ENCODE data around the gene FAM187B.
"Not testable (repeated sequence)": the region's sequence is repeated elsewhere in the genome, so short reads cannot be mapped to it uniquely, and the experiment has no call there.

The FAM187B gene

DNA sequence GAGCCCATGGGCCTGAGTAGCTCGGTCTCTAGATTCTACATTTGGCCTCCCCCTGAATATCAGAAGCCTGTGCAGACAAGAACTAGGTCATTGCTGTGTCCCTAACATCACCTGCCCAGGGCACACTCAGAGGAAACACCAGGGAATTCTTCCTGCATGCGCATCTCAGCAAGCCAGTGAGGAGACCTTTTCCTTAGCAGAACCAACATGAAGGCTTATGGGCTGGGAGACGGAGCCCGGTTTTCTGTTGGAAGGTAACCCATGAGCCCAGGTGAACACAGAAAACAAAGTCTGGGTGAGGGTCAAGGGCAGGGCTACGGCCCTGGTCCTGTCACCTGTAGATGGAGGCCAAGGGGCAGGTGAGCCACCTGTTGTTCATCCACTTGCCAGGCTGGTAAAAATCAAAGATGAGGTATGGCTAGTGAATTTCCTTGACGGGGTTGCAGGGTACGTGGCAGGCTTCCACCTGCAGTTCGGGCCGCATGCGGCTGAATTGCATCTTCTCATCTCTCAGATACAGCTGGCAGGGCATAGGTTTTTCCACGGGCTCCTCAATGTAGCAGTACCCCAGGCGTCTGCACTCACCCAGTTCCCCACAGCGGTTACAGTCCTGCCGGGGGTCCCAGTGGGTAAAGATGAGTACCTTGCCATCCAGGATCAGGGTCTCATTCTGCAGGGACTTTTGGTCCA, 3.6 kb upstream of the FAM187B start:
- DNase-seq, result no peak

DNA sequence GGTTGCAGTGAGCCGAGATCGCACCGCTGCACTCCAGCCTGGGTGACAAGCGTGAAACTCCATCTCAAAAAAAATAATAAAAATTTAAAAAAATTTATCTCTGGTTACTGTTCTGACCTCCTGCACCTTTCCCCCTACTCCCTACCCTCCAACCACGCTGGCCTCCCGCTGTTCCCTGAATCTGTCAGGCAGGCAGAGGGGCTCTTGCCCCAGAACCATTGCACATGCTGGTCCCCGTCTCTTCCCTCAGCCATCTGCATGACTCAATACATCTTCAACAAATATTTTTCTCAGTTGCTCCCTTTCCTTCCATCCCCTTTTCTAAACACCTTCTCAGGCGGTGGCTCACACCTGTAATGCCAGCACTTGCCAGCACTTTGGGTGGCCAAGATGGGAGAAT, 1.1 kb upstream of the FAM187B start:
- no peak for DNase-seq

GRCh38 chr19:35226748-35227147, 1.8 kb downstream of the FAM187B start:
- no peak for DNase-seq

GRCh38 chr19:35225951-35226350, 2.6 kb downstream of the FAM187B start:
- no peak for DNase-seq

DNA sequence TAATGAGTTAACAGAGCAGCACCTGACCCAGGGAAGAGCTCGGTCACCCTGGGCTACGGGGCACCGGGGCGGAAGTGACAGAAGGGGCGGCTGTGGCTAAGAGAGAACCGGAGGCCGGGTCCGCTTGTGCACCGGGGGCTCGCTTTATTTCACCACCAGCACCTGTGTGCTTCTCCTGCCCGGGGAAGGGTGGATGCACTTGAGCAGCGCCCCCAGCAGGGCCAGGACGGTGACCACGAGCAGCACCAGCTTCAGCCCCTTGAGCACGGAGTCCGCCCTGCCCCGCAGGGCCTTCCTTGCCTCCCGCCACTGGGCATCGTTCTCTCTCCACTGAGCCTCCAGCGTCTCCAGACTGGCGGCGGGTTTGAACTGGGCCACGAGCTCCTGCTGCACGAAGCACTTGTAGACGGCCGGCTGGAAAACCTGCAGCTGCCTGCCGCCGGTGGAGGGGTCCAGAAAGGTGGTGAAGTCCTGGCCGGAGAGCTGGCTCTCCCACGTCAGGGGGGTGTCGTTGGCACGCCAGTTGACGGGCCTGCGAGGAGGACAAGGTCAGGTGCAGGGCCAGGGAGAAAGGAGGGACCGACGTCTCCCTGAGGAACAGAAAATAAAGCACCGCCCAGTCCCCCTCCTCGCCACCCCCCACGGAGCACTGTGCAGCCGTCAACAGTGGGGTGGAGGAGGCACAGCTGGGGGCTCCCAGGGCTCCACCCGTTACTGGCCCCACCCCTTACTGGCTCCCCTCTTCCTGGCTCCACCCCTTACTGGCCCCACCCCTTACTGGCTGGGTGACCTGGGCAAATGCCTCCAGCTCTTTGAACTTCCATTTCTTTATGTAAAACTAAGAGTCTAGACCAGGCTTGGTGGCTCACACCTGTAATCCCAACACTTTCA, 3.6 kb downstream of the FAM187B start:
- DNase-seq, result no peak

DNA sequence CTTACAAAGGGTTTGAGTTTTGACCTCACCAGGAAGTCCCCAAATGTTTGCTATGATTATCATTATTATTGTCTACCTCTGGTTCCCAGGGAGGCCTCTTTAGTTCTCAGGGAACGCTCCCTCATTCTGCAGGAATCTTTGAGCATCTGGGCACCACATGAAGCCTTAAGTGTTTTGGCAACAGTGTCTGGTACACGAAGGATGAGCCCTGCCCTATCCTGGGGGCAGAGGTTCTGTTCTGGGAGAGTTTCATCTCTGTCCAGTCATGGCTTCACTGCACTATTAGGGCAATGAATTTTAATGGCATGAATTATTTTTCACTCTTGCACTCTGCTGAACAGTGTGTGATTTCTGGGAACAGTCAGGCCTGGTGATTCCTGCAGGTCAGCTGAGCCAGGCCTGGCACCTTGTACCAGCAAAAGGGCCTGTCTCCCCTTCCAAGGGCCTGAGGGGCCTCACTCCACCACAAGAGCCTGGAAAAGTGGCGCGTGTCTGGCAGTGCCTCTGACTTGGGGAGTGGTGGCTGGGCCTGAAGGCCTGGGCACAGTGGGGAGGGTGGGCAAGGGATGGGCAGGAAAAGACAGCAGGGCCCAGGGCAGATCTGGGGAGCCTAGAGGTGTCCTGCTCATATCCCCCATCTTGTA, 4.6 kb downstream of the FAM187B start:
- DNase-seq, result no peak

DNA sequence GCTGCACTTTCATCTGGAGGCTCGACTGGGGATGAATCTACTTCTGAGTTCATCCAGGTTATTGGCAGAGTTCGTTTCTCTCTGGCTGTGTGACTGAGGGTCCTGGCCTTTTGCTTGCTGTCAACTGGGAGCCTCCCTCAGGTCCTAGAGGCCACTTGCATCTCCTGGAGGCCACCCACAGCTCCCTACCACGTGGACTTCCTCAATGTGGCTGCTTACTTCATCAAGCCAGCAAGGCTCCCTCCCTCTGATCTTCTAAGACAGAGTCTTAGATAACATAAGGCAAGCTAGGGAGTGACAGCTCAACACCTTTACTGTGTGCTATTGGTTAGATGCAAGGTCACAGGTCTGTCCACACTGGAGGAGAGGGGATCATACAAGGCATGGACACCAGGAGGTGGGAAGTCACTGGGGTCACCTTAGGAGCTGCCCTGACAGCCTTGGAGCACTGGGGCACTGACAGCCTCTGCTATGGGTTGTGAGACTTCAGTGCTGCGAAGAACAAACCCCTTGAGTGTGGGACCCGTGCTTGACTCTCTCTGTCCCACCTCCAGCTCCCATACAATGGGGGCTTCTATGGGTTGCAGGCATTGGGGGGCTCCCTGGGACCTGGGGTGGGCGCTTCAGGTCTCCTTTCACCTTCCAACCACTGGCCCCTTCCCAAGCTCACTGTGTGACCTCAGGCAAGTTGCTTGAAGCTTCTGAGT, 5.3 kb downstream of the FAM187B start:
- no peak for DNase-seq

- no peak for DNase-seq
Measured at GRCh38 chr19:35222373-35223015, 6.0 kb downstream of the FAM187B start.

GRCh38 chr19:35220973-35221590, 7.5 kb downstream of the FAM187B start:
- DNase-seq, result not testable (repeated sequence)

DNA sequence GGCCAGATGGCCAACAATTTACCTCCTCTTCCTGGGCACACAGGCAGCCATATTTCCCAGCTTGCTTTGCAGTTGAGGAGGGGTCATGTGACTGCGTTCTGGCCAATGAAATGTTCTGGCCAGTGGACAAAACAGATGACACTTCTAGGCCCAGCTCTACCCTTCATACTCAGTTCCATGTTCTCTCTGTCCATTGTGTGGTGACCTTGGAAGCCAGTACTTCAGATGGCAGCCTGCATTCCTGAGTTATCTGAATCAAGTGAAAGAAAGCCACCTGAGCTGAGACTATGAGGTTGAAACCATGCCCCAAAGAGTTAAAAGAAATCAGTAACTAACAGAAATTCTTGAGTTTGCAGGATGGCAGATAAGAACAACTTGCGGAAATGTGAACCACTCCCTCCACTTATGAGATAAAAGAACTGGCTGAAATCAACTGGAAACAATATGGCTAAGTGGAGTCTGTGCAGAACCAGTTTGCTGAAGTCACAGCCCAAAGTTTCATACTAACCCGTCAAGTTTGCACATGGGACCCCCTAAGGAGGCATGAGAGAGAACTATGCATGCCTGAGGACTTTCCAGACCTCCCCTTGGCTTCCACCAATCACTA, 8.1 kb downstream of the FAM187B start:
- DNase-seq, result no peak

DNA sequence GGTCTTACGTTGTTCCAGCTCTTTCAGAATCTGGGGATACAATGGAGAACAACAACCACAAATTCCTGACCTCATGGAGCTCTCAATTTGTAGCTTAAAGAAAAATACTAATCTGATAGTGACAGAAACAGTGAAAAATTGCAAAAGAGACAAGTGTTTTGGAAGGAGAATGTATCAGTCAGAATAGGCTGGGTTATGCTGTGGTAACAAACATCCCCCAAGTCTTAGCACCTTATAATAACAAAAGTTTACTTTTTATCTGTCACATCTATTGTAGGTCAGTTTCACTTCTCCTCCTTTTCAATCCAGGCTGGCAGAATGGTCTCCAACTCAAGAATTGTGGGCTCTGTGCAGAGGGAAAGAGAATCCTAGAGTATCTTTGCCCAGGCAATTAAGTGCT, 9.5 kb downstream of the FAM187B start:
- DNase-seq, result no peak

- no peak for DNase-seq
Measured at GRCh38 chr19:35217649-35217990, 10.9 kb downstream of the FAM187B start.

- DNase-seq, result no peak
Measured at GRCh38 chr19:35216833-35217648, 11.5 kb downstream of the FAM187B start.

DNA sequence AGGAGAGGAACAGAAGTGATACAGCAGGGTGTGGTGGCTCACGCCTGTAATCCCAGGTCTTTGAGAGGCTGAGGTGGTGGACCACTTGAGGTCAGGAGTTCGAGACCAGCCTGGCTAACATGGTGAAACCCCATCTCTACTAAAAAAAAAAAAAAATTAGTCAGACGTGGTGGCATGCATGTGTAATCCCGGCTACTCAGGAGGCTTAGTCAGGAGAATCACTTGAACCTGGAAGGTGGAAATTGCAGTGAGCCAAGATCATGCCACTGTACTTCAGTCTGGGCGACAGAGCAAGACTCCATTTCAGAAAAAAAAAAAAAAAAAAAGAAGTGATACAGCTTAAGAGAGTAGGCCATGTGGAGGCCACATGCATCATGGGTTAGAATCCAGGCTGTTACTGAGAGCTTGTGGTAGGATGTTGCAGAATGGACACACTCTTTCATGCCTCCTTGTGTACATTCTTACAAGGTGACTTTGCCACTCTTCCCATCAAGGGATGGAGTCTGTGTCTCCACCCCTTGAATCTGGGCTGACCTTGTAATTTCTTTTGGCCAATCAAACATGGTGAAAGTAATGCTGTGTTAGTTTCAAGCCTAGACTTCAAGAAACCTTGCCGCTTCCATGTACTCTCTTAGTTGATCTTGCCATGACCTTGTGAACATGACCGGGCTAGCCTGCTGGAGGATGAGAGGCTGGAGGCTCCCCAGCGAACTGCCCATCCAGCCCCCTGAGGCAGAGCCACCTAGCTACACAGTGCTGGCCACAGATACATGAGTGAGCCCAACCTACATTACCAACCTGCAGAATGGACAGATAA, 12.3 kb downstream of the FAM187B start:
- no peak for DNase-seq

GRCh38 chr19:35214766-35215422, 13.6 kb downstream of the FAM187B start:
- no peak for DNase-seq

GRCh38 chr19:35213663-35214632, 14.6 kb downstream of the FAM187B start:
- no peak for DNase-seq

- DNase-seq, result no peak
Measured at GRCh38 chr19:35212241-35212640, 16.3 kb downstream of the FAM187B start.

GRCh38 chr19:35211545-35212230, 16.9 kb downstream of the FAM187B start:
- no peak for DNase-seq

All from NCI-H1436 treated with DMSO at 0.1 percent for 48 hours (cell line).